ENCODE results near the gene KLHL41.

GRCh38 chr2:169526451-169526850 lies 16.9 kb downstream of the KLHL41 start:
- TF ChIP-seq ZFP69B (tag by site-specific recombination; IDR thresholded peaks at IDR 0.05) (no peak), ZNF513 (tag by site-specific recombination; IDR thresholded peaks at IDR 0.05) (no peak), SP2 (tag by site-specific recombination; IDR thresholded peaks at IDR 0.05) (no peak), ZNF335 (tag by site-specific recombination; conservative IDR thresholded peaks at IDR 0.05) (no peak), ZNF174 (tag by site-specific recombination; IDR thresholded peaks at IDR 0.05) (no peak), ZBTB44 (tag by site-specific recombination; IDR thresholded peaks at IDR 0.05) (no peak), SP3 (tag by site-specific recombination; IDR thresholded peaks at IDR 0.05) (no peak), ZNF157 (tag by site-specific recombination; IDR thresholded peaks at IDR 0.05) (no peak), ZNF658 (tag by site-specific recombination; IDR thresholded peaks at IDR 0.05) (no peak)
- TF ChIP-seq, protein P1, sequence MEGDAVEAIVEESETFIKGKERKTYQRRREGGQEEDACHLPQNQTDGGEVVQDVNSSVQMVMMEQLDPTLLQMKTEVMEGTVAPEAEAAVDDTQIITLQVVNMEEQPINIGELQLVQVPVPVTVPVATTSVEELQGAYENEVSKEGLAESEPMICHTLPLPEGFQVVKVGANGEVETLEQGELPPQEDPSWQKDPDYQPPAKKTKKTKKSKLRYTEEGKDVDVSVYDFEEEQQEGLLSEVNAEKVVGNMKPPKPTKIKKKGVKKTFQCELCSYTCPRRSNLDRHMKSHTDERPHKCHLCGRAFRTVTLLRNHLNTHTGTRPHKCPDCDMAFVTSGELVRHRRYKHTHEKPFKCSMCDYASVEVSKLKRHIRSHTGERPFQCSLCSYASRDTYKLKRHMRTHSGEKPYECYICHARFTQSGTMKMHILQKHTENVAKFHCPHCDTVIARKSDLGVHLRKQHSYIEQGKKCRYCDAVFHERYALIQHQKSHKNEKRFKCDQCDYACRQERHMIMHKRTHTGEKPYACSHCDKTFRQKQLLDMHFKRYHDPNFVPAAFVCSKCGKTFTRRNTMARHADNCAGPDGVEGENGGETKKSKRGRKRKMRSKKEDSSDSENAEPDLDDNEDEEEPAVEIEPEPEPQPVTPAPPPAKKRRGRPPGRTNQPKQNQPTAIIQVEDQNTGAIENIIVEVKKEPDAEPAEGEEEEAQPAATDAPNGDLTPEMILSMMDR (tag by site-specific recombination; IDR thresholded peaks at IDR 0.05), result no peak
- TF ChIP-seq, protein P2, sequence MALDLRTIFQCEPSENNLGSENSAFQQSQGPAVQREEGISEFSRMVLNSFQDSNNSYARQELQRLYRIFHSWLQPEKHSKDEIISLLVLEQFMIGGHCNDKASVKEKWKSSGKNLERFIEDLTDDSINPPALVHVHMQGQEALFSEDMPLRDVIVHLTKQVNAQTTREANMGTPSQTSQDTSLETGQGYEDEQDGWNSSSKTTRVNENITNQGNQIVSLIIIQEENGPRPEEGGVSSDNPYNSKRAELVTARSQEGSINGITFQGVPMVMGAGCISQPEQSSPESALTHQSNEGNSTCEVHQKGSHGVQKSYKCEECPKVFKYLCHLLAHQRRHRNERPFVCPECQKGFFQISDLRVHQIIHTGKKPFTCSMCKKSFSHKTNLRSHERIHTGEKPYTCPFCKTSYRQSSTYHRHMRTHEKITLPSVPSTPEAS (tag by site-specific recombination; IDR thresholded peaks at IDR 0.05), result no peak
- TF ChIP-seq, protein P3, sequence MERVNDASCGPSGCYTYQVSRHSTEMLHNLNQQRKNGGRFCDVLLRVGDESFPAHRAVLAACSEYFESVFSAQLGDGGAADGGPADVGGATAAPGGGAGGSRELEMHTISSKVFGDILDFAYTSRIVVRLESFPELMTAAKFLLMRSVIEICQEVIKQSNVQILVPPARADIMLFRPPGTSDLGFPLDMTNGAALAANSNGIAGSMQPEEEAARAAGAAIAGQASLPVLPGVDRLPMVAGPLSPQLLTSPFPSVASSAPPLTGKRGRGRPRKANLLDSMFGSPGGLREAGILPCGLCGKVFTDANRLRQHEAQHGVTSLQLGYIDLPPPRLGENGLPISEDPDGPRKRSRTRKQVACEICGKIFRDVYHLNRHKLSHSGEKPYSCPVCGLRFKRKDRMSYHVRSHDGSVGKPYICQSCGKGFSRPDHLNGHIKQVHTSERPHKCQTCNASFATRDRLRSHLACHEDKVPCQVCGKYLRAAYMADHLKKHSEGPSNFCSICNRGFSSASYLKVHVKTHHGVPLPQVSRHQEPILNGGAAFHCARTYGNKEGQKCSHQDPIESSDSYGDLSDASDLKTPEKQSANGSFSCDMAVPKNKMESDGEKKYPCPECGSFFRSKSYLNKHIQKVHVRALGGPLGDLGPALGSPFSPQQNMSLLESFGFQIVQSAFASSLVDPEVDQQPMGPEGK (tag by site-specific recombination; IDR thresholded peaks at IDR 0.05), result no peak
- TF ChIP-seq, protein P4, sequence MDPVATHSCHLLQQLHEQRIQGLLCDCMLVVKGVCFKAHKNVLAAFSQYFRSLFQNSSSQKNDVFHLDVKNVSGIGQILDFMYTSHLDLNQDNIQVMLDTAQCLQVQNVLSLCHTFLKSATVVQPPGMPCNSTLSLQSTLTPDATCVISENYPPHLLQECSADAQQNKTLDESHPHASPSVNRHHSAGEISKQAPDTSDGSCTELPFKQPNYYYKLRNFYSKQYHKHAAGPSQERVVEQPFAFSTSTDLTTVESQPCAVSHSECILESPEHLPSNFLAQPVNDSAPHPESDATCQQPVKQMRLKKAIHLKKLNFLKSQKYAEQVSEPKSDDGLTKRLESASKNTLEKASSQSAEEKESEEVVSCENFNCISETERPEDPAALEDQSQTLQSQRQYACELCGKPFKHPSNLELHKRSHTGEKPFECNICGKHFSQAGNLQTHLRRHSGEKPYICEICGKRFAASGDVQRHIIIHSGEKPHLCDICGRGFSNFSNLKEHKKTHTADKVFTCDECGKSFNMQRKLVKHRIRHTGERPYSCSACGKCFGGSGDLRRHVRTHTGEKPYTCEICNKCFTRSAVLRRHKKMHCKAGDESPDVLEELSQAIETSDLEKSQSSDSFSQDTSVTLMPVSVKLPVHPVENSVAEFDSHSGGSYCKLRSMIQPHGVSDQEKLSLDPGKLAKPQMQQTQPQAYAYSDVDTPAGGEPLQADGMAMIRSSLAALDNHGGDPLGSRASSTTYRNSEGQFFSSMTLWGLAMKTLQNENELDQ (tag by site-specific recombination; IDR thresholded peaks at IDR 0.05; ENCODE audit: low read depth), result no peak
